Measurements from ENCODE around the gene PRELP.

- TF ChIP-seq, protein P1, sequence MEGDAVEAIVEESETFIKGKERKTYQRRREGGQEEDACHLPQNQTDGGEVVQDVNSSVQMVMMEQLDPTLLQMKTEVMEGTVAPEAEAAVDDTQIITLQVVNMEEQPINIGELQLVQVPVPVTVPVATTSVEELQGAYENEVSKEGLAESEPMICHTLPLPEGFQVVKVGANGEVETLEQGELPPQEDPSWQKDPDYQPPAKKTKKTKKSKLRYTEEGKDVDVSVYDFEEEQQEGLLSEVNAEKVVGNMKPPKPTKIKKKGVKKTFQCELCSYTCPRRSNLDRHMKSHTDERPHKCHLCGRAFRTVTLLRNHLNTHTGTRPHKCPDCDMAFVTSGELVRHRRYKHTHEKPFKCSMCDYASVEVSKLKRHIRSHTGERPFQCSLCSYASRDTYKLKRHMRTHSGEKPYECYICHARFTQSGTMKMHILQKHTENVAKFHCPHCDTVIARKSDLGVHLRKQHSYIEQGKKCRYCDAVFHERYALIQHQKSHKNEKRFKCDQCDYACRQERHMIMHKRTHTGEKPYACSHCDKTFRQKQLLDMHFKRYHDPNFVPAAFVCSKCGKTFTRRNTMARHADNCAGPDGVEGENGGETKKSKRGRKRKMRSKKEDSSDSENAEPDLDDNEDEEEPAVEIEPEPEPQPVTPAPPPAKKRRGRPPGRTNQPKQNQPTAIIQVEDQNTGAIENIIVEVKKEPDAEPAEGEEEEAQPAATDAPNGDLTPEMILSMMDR (IDR thresholded peaks at IDR 0.05; ENCODE audit: low read length): no peak
- no peak for TF ChIP-seq EZH2 (optimal IDR thresholded peaks at IDR 0.05; ENCODE audit: low read depth, low read length)
These were observed 42.9 kb downstream of the PRELP start for GRCh38 chr1:203518541-203518940.
